HCT116 (cell line): ENCODE results near the gene SFXN1.
"Not testable (repeated sequence)": the region's sequence is repeated elsewhere in the genome, so short reads cannot be mapped to it uniquely, and the experiment has no call there.

Experiments
- ATF3 ChIP-seq: IDR thresholded peaks from 2 replicates; pipeline ENCODE4 v1.6.1; 2012
- CEBPB ChIP-seq: IDR thresholded peaks from 2 replicates; pipeline ENCODE4 v1.6.1; 2012; ENCODE audit warnings: low read depth
- CTCF ChIP-seq, 3 experiments: fragments of 200-600 bp in 1 of 3; sonication (generic) in 1 of 3; IDR thresholded peaks in 2 of 3; conservative IDR thresholded peaks in 1 of 3; 2 replicates each; pipeline ENCODE4 v1.5.1; 2012 to 2017; ENCODE audit warnings: low read depth in 2 of 3, low read length in 2 of 3, antibody characterized with exemption in 1 of 3, borderline replicate concordance in 1 of 3, control low read depth in 1 of 3, mild to moderate bottlenecking in 1 of 3, mixed read lengths in 1 of 3, mixed run types in 1 of 3, moderate library complexity in 1 of 3; ENCODE audit not compliant: insufficient read depth in 1 of 3
- POLR2A ChIP-seq: IDR thresholded peaks from 2 replicates; pipeline ENCODE4 v1.7.0; 2011; ENCODE audit warnings: borderline replicate concordance; ENCODE audit not compliant: insufficient read depth, insufficient read length; ENCODE audit errors: extremely low read depth
- POLR2AphosphoS5 ChIP-seq: IDR thresholded peaks from 2 replicates; pipeline ENCODE4 v1.6.1; 2011; ENCODE audit warnings: mild to moderate bottlenecking, low read depth, low read length, moderate library complexity
- TCF7L2 ChIP-seq: IDR thresholded peaks from 2 replicates; pipeline ENCODE4 v1.7.0; 2011; ENCODE audit warnings: borderline replicate concordance, inconsistent platforms; ENCODE audit not compliant: insufficient read depth, insufficient read length; ENCODE audit errors: extremely low read depth

- not testable (repeated sequence) for TF ChIP-seq POLR2A; CTCF (IDR thresholded peaks at IDR 0.05 in 2 of 3, conservative IDR thresholded peaks at IDR 0.05 in 1 of 3; ENCODE audit: borderline replicate concordance in 1 of 3, insufficient read depth in 1 of 3, low read depth in 2 of 3, low read length in 2 of 3); CEBPB; ATF3; TCF7L2; POLR2AphosphoS5
Measured at GRCh38 chr5:175446378-175446777, 32.0 kb upstream of the SFXN1 start.
